Measurements from ENCODE around the gene EDN3.

The EDN3 gene

GRCh38 chr20:59276938-59277337, 23.5 kb upstream of the EDN3 start:
- H3K27me3 Mint-ChIP-seq (ENCODE audit: low read depth) = peaks cover 37% of the 10 kb centered on the region
- no peaks in the 10 kb centered on the region for H3K9me3 Mint-ChIP-seq
- no peak for TF ChIP-seq CTCF (IDR thresholded peaks at IDR 0.05; ENCODE audit: unreplicated experiment in 3 of 3)
- no peak overlapping the region for H3K4me3 Mint-ChIP-seq
- peak overlapping the region in 2 of 3 experiments; percentile 14 to 31 for H3K27ac Mint-ChIP-seq
- no peaks in the 10 kb centered on the region for H3K36me3 Mint-ChIP-seq (ENCODE audit: low read depth)
- H3K4me1 Mint-ChIP-seq = peaks cover 14% of the 10 kb centered on the region

GRCh38 chr20:59284470-59284869, 15.9 kb upstream of the EDN3 start:
- no peak for TF ChIP-seq CTCF (IDR thresholded peaks at IDR 0.05; ENCODE audit: unreplicated experiment in 3 of 3)
- Mint-ChIP-seq H3K4me1 (no peaks in the 10 kb centered on the region), H3K36me3 (ENCODE audit: low read depth) (no peaks in the 10 kb centered on the region), H3K27me3 (ENCODE audit: low read depth) (peaks cover 28% of the 10 kb centered on the region), H3K9me3 (peaks cover 8% of the 10 kb centered on the region), H3K27ac (no peak overlapping the region), H3K4me3 (no peak overlapping the region)

GRCh38 chr20:59289994-59290393, 10.4 kb upstream of the EDN3 start:
- peaks cover 57% of the 10 kb centered on the region for H3K27me3 Mint-ChIP-seq (ENCODE audit: low read depth)
- no peaks in the 10 kb centered on the region for H3K4me1 Mint-ChIP-seq
- H3K4me3 Mint-ChIP-seq = no peak overlapping the region
- no peaks in the 10 kb centered on the region for H3K36me3 Mint-ChIP-seq (ENCODE audit: low read depth)
- H3K9me3 Mint-ChIP-seq = peaks cover 3% of the 10 kb centered on the region
- TF ChIP-seq CTCF (IDR thresholded peaks at IDR 0.05; ENCODE audit: unreplicated experiment in 3 of 3) = no peak
- no peak overlapping the region for H3K27ac Mint-ChIP-seq

GRCh38 chr20:59291740-59292383, 8.5 kb upstream of the EDN3 start:
- Mint-ChIP-seq H3K9me3 (no peaks in the 10 kb centered on the region), H3K36me3 (ENCODE audit: low read depth) (no peaks in the 10 kb centered on the region), H3K4me1 (peaks cover 2% of the 10 kb centered on the region), H3K4me3 (no peak overlapping the region), H3K27me3 (ENCODE audit: low read depth) (peaks cover 60% of the 10 kb centered on the region), H3K27ac (no peak overlapping the region)
- no peak for TF ChIP-seq CTCF (IDR thresholded peaks at IDR 0.05; ENCODE audit: unreplicated experiment in 3 of 3)

GRCh38 chr20:59295531-59295930, 4.9 kb upstream of the EDN3 start:
- no peaks in the 10 kb centered on the region for H3K9me3 Mint-ChIP-seq
- no peak for TF ChIP-seq CTCF (IDR thresholded peaks at IDR 0.05; ENCODE audit: unreplicated experiment in 3 of 3)
- peaks cover 5% of the 10 kb centered on the region for H3K4me1 Mint-ChIP-seq
- H3K27ac Mint-ChIP-seq = no peak overlapping the region
- no peaks in the 10 kb centered on the region for H3K36me3 Mint-ChIP-seq (ENCODE audit: low read depth)
- H3K27me3 Mint-ChIP-seq (ENCODE audit: low read depth) = peaks cover 83% of the 10 kb centered on the region
- H3K4me3 Mint-ChIP-seq = no peak overlapping the region

- Mint-ChIP-seq H3K9me3 (no peaks in the 10 kb centered on the region), H3K4me3 (no peak overlapping the region), H3K36me3 (ENCODE audit: low read depth) (no peaks in the 10 kb centered on the region), H3K27me3 (ENCODE audit: low read depth) (peaks cover 94% of the 10 kb centered on the region), H3K4me1 (peaks cover 5% of the 10 kb centered on the region), H3K27ac (no peak overlapping the region)
- TF ChIP-seq CTCF (IDR thresholded peaks at IDR 0.05; ENCODE audit: unreplicated experiment in 3 of 3) = no peak
Measured at GRCh38 chr20:59297686-59298085, 2.7 kb upstream of the EDN3 start.
